GM19099 (cell line): ENCODE results near the gene SAPCD2.

Experiments used
- POLR2A ChIP-seq: IDR thresholded peaks from 3 replicates; pipeline ENCODE4 v1.6.1; 2011; ENCODE audit warnings: low read depth; ENCODE audit not compliant: insufficient read length; ENCODE audit errors: extremely low read depth

Gene SAPCD2

GRCh38 chr9:137110147-137110910, 40.0 kb upstream of the SAPCD2 start:
- no peak for TF ChIP-seq POLR2A

GRCh38 chr9:137109250-137110146, 39.1 kb upstream of the SAPCD2 start:
- TF ChIP-seq POLR2A, result no peak

GRCh38 chr9:137108608-137109249, 38.4 kb upstream of the SAPCD2 start:
- no peak for TF ChIP-seq POLR2A

- no peak for TF ChIP-seq POLR2A
Observed at GRCh38 chr9:137107982-137108381, 37.6 kb upstream of the SAPCD2 start.

GRCh38 chr9:137107312-137107921, 37.1 kb upstream of the SAPCD2 start:
- peak; percentile 22 for TF ChIP-seq POLR2A

- no peak for TF ChIP-seq POLR2A
Observed at GRCh38 chr9:137106662-137107250, 36.4 kb upstream of the SAPCD2 start.

- TF ChIP-seq POLR2A, result no peak
Observed at GRCh38 chr9:137105814-137106661, 35.7 kb upstream of the SAPCD2 start.

- no peak for TF ChIP-seq POLR2A
Observed at GRCh38 chr9:137103206-137103999, 33.0 kb upstream of the SAPCD2 start.

GRCh38 chr9:137099231-137099630, 28.9 kb upstream of the SAPCD2 start:
- TF ChIP-seq POLR2A, result no peak

GRCh38 chr9:137097761-137098462, 27.6 kb upstream of the SAPCD2 start:
- TF ChIP-seq POLR2A, result no peak

GRCh38 chr9:137096785-137097546, 26.6 kb upstream of the SAPCD2 start:
- no peak for TF ChIP-seq POLR2A
